ENCODE results near the gene ZBTB49.

DNA sequence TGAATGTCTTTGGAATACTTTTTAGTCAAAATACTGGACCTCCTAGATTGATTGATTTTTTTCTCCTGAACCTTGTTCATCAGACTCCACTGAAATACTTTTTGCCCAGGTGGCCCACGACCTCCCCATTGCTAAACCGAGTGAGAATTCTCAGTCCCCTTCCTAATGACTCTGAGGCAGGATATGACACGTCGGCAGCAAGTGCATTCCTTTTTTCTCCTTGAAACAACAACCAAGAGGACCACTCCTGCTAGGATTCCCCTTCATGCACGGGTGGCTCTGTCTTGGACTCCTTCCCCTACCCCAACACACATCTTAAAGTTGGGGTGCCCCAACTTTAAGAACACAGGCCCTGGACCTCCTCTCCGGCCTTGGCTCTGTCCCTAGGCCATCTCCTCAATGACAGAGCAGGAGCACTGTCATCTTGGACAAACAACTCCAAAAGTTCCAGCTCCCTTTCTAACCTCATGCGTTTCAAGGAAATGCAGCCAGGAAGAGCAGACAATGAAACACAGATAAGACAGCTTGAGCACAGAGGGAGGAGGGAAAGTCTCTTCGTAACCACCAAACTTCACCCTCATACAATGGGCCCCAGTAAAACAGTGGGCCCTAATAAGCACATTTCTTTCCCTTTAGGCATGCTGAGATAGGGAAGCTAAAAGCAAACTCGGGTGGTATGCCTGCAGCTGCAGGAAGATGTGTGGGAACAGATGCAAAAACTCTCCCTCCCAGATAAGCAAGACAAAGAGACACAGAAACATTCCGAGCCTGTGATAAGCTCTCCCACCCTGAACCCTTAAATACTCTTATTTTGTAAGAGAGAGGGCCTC is 33.9 kb downstream of the ZBTB49 start:
- TF ChIP-seq POLR2A (IDR thresholded peaks at IDR 0.05; ENCODE audit: low read depth, low read length) (no peak), TAF1 (IDR thresholded peaks at IDR 0.05; ENCODE audit: low read depth, low read length) (no peak), POLR2AphosphoS5 (IDR thresholded peaks at IDR 0.05; ENCODE audit: low read depth, low read length) (no peak), POU2F2 (IDR thresholded peaks at IDR 0.05; ENCODE audit: low read depth, low read length) (no peak), PAX5 (IDR thresholded peaks at IDR 0.05; ENCODE audit: insufficient read depth, low read length, severe bottlenecking) (no peak), SPI1 (IDR thresholded peaks at IDR 0.05; ENCODE audit: low read depth, low read length) (no peak)

Measured in GM12891 (cell line).